GM10847 (cell line): ENCODE data around the gene DNASE1L1.

Source experiments
- POLR2A ChIP-seq: IDR thresholded peaks from 2 replicates; pipeline ENCODE4 v1.6.1; 2011; ENCODE audit not compliant: insufficient read length; ENCODE audit errors: extremely low read depth

DNASE1L1 gene

DNA sequence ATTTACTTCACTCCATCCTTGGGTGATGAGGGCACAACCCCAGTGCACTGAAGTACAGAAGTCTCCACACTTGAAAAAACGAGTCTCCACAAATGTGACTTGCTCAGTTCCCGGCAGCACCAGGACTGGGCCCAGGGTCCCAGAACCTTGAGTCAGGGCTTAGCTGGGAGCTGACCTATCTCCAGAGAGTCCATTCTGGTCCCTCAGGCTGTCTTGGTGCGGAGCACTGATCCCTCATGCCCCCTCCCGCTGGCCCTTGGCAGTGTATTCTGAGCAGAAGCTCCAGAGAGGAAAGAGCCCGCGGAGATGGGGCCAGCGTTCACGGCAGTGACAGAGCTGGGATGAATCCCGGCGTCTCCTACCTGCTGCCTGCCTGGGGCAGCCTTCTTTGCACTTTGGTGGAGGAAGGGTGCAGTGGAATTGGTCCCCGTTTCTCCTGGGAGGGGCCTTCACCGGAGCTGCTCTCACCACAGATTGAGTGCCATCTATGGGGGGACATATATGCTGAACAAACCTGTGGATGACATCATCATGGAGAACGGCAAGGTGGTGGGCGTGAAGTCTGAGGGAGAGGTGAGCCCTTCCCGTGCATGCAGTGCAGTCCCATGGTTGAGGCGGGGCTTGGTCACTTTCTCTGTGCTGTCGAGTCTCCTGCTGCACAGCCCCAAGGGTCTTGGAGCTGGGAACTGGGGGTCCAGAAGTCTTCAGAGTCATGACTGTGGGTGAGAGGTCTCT lies 31.7 kb upstream of the DNASE1L1 start:
- no peak for TF ChIP-seq POLR2A

DNA sequence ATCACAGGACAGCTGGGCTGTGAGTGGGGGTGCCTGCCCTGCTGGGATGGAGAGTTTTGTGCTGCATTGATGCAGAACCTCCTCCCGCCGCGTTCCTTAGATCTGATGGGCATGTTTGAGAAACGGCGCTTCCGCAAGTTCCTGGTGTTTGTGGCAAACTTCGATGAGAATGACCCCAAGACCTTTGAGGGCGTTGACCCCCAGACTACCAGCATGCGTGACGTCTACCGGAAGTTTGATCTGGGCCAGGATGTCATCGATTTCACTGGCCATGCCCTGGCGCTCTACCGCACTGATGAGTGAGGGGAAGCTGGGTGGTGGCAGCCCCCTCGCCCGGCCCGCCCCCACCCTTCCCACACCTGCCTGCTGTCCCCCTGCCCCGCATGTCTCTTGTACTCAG lies 30.8 kb upstream of the DNASE1L1 start:
- TF ChIP-seq POLR2A = no peak

DNA sequence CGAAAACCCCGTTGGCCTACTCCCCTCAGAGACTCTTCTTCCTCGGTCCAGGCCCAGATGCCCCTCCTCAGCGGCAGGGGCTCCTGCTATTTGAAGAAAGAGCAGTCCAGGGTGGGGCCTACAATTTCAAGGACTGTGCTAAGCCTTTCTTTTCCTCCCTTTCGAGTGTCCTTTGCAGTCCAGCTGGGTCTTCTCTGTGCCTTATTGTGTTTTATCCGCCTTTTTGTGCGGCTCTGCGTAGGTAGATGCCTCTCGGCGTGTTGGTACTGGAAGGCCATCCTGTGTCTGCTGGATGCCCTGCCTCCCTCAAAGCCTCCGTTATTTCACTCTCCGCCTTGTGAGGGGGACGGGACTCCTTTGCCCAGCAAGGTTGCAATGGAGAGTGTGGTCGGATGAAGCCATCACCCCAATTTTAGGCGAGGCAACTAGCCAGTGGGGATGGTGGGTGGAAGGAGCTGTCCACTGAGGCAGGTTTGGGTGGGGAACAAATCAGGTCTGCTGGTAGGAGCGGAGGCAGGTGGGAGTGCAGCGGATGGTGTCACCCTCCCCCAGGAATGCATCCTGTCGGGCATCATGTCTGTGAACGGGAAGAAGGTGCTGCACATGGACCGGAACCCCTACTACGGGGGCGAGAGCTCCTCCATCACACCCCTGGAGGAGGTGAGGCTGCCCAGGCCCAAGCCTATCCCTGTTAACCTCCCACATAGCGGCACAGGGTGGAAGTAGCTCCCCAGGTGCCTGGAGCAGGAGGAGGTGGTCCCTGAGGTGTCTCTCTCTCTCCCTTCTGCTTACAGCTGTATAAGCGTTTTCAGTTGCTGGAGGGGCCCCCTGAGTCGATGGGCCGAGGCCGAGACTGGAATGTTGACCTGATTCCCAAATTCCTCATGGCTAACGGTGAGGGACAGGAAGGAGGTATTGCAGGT lies 29.2 kb upstream of the DNASE1L1 start:
- TF ChIP-seq POLR2A = no peak

DNA sequence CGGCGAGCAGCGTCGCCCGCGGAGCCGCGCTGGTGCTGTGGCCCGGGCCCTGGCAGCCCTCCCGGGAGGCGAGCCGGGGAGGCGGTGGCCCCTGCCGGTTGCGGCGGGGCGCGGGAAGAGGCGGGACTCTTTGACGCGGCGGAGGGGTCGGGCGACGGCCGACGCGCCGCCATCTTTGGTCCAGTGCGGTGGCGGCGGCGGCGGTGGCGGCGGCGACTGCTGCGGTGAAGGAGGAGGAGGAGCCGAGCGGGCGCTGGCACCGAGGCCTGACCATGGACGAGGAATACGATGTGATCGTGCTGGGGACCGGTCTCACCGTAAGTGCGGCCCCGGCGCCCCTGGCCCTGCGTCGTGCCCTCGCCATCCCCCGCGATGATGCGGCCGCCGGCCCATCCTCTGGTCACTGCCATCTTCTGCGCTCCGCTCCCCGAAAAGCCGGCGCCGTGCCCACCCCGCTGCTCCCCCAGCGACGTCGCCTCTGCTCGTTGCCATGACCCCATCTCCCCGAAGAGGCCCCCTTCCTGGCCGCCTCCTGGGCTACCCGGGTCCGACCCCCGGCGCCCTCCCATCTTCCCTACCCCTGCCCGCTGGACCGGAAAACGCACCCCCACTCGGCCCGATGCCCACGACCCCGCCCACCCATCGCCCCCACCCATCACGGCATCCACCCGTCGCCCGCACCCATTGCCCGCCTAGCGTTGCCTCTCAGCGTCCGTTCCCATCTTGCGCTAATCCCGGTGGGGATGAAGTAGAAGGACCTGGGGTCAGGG lies 28.1 kb upstream of the DNASE1L1 start, which contains the start of gene GDI1:
TSS of gene GDI1 (plus strand) at position 172 of the 770 bp plus-strand sequence. CDS start at position 273, 101 bp downstream.
- TF ChIP-seq POLR2A = peak; percentile 38

DNA sequence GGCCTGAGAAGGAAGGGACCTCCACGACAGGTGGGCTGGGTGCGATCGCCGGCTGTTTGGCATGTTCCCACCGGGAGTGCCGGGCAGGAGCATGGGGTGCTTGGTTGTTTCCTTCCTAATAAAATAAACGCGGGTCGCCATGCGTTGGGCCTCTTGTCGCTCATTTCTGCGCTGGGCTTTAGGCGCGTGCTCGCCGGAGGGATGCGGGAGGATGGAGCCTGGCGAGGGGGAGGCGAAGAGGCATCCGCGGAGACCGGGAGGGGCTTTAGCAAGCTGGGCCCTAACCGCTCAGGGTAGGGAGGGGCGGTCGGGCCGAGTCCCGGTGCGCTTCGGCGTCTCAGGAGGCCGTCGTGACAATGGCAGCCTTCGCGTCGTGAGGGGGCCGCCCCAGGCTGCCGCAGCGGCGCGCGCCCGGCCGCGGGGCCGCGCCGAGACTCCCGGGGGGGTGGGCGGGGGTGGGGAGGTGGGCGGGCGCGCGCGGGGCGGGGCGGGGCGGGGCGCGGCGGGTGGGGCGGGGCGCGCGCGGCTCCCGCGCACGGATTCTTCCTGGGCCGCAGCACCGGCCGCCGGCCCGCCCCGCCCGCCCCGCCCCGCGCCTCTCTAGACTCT lies 27.4 kb upstream of the DNASE1L1 start:
- TF ChIP-seq POLR2A = no peak

DNA sequence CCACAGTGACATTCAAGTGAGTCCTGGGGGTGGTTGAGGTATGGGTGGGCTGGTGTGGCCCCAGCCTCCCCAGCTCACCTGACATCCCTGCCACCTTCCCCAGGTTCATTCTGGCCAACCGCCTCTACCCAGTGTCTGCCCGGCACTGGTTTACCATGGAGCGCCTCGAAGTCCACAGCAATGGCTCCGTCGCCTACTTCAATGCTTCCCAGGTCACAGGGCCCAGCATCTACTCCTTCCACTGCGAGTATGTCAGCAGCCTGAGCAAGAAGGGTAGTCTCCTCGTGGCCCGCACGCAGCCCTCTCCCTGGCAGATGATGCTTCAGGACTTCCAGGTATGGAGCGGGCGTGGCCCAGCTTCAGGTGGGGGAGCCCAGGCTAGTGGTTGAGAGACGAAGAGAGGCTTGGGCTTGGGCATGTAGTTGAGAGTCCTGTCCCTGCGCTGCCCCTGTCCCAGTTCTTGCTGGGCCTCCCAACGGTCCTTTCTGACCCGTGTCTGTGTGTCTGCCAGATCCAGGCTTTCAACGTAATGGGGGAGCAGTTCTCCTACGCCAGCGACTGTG lies 26.2 kb upstream of the DNASE1L1 start:
- no peak for TF ChIP-seq POLR2A

DNA sequence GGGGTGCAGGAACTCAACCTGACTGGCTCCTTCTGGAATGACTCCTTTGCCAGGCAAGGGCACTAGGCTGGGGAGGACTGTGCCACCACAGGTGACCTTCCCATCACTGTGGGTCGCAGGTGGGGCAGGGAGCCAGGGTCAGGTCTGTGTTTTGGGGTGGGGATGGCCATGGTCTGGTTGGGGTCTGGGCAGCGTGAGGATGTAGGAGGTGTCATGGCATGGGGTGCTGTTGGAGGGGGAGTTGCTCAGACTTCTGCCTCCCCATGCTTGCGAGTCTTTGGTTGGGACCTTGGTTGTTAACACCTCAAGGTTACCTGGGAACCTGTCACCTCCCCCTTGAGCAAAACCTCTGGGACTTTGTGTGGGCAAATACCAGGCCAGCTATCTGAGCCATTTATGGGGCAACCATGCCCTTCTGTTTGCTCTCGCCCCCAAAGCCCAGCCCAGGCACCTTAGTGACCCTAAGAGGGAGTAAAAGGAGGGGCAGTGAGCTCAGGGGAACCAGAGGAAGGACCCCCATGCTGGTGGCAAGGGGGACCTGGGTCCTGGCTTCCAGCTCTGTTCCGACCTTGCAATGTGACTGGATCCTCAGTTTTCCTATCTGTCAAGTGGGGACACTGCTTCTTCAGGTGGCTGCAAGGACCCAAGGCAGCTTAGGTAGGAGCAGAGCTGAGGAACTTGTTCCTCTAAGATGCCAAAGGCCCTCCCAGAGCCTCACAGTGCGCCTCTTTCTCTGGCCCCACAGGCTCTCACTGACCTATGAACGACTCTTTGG lies 25.5 kb upstream of the DNASE1L1 start:
- no peak for TF ChIP-seq POLR2A

DNA sequence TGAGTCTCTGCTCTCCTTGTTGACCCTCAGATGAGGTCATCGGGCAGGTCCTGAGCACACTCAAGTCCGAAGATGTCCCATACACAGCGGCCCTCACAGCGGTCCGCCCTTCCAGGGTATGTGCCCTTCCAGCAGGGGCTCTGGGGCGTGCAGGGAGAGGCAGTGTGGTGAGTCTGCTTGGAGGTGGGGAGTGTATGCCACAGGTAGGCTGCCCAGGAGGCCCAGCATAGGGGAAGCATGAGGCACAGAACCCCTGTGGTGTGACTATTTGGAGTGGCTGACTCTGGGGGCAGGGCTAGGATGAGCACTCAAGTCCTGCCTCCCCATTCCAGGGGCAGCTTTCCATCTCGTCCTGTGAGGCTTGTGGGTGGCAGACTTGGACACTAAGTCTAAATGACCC lies 24.6 kb upstream of the DNASE1L1 start:
- TF ChIP-seq POLR2A = no peak

DNA sequence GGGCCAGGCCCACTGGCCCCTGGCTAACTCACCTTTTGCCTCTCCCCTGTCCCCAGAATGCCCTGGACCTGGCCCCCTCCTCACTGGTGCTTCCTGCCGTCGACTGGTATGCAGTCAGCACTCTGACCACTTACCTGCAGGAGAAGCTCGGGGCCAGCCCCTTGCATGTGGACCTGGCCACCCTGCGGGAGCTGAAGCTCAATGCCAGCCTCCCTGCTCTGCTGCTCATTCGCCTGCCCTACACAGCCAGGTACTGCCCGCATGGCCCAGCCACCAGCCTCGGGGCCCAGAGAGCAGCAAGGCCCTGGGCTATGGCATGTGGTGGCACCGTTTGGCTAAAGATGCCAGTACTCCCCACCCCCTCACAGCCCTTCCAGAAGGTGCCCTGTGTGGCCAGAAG lies 23.2 kb upstream of the DNASE1L1 start:
- no peak for TF ChIP-seq POLR2A

DNA sequence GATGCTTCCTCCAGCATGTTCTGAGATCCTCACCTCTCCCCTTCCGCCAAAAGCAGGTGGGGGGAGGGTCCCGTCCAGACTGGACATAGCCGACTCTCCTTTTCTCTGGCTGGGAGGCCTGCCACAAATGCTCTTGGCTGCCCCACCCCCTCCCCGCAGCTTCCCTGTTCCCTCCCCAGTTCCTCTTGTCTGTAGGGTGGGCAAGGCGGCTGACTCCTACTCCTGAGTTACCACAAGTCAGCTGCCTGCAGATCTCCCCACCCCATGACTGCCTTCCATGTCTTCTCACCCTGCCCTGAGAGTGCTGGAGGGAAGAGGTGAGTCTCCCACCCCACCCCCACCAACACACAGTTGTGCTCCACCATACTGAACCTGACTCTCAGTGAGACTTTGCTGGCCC lies 22.3 kb upstream of the DNASE1L1 start:
- TF ChIP-seq POLR2A = no peak

DNA sequence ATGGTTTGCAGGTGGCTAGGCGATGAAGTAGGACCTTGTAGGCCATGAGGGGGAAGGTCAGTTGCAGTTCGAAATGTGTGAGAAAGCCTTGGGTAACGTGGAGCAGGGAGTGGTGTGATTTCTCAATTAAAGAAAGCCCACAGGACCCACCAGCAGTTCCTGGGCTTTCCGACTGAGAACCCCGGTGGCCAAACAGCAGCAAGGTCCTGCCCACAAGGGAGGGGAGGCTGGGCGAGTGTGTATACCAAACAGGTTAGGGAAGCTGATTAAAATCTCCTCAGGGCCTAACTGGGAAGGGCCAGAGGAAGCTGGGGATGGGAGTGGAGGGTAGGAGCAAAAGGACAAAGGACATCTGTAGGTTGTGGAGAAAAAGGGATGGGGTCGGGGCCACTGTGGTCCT lies 21.9 kb upstream of the DNASE1L1 start:
- no peak for TF ChIP-seq POLR2A

DNA sequence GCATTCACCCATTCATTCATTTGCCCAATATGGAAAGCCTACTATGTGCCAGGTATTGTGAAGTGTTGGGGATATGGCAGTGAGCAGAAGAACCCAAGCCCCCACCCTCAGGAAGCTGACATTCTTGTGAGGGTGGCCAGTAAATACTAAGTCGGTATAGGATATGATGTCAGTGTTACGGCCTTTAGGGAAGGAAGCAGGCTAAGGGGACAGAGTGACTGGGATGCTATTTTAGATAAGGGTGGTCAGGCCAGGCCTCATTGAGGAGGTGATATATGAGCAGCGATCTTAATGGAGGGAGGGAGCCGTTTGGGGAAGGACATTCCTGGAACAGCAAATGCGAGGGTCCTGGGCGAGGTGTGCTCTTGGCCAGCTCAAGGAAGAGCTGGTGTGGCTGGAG lies 21.4 kb upstream of the DNASE1L1 start:
- no peak for TF ChIP-seq POLR2A

DNA sequence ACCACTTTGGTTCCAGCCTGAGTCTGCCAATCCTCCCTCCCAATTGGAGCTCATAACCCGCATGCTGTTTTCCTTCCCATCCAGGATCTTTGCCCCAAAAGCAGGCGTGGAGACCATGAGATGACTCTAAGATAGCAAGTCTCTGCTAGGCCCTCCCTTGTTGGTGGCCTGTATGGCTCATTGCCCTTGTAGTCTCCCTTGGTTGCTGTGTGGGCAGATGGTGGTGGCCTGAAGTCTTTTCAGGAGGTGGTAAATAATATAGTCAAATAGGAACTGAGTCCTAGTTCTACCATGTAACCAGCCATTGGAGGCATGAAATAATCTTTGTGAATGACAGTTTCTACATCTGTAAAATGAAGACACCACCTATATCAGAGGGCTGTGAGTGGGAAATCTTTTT lies 20.7 kb upstream of the DNASE1L1 start:
- TF ChIP-seq POLR2A = no peak

DNA sequence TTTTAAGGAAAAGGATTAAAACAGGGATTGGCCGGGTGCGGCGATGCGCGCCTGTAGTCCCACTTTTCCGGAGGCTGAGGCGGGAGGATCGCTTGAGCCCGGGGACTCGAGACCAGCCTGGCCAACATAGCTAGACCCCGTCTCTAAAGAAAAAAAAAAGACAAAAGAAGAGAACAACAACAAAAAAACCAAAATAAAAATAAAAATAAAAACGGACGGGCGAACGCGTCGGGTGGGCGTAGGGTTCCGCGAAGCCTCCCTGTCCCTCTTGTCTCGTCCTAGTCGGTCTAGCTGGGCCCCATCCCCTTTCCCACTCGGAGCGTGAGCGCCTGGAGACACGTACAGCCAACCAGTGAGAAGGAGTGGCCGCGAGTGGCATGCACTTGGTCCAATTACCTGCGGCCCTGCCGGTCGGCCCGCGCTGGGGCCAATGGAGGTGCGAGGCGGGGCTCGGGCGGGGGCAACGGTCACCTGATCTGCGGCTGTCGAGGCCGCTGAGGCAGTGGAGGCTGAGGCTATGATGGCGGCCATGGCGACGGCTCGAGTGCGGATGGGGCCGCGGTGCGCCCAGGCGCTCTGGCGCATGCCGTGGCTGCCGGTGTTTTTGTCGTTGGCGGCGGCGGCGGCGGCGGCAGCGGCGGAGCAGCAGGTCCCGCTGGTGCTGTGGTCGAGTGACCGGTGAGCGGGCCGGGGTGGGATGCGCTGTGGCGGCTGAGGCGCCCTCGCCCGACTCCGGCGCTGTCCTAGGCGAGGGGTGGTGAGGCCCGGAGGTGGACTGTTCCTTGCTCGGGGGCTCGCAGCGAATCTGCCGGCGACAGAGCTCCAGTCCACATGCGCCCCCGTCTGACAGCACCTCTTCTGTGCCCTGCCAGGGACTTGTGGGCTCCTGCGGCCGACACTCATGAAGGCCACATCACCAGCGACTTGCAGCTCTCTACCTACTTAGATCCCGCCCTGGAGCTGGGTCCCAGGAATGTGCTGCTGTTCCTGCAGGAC lies 19.4 kb upstream of the DNASE1L1 start, which contains the start of gene ATP6AP1:
TSS of gene ATP6AP1 (plus strand) at position 502 of the 996 bp plus-strand sequence. CDS start at position 518, 16 bp downstream.
- TF ChIP-seq POLR2A = peak; percentile 41
